NAMALWA (cell line): ENCODE results near the gene GH2.
A peak's percentile ranks its signal among the peaks of the same experiment; 100 is the strongest.
"Not testable (repeated sequence)": the region's sequence is repeated elsewhere in the genome, so short reads cannot be mapped to it uniquely, and the experiment has no call there.

Experiments
- DNase-seq: peaks from one replicate; pipeline ENCODE4 v3.0.0-alpha.2; 2015; ENCODE audit warnings: low spot score

GH2 gene

GRCh38 chr17:63911041-63911635 lies 29.4 kb upstream of the GH2 start, which contains the start of gene CSHL1:
Gene CSHL1, minus strand, starts transcription at chr17:63911258. Its CDS starts 62 bp downstream, at chr17:63911196.
- no peak for DNase-seq

GRCh38 chr17:63910096-63910495 lies 28.4 kb upstream of the GH2 start:
- no peak for DNase-seq

- DNase-seq: not testable (repeated sequence)
Observed at GRCh38 chr17:63909586-63909985, 27.8 kb upstream of the GH2 start.

GRCh38 chr17:63907161-63907778 lies 25.5 kb upstream of the GH2 start:
- peak; percentile 58 for DNase-seq

GRCh38 chr17:63904796-63905195 lies 23.1 kb upstream of the GH2 start:
- DNase-seq: not testable (repeated sequence)

- peak; percentile 55 for DNase-seq
Observed at GRCh38 chr17:63903787-63904201, 22.1 kb upstream of the GH2 start.

GRCh38 chr17:63901971-63902370 lies 20.2 kb upstream of the GH2 start:
- not testable (repeated sequence) for DNase-seq

GRCh38 chr17:63898899-63899798 lies 17.4 kb upstream of the GH2 start:
- DNase-seq: not testable (repeated sequence)

GRCh38 chr17:63896524-63897354 lies 15.0 kb upstream of the GH2 start, which contains the start of gene CSH1:
Gene CSH1, minus strand, starts transcription at chr17:63896574. Its CDS starts 63 bp downstream, at chr17:63896511.
- not testable (repeated sequence) for DNase-seq

DNA sequence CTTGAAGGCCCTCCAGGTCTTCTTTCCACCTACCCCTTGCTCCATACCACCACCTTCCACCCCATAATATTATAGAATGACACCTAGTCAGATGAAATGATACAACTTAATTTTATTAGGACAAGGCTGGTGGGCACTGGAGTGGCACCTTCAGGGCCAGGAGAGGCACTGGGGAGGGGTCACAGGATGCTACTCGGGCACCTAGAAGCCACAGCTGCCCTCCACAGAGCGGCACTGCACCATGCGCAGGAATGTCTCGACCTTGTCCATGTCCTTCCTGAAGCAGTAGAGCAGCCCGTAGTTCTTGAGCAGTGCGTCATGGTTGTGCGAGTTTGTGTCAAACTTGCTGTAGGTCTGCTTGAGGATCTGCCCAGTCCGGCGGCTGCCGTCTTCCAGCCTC lies 13.1 kb upstream of the GH2 start:
- DNase-seq: not testable (repeated sequence)

- DNase-seq: not testable (repeated sequence)
Observed at GRCh38 chr17:63894021-63894420, 12.3 kb upstream of the GH2 start.

- DNase-seq: not testable (repeated sequence)
Observed at GRCh38 chr17:63892316-63893037, 10.7 kb upstream of the GH2 start.

DNA sequence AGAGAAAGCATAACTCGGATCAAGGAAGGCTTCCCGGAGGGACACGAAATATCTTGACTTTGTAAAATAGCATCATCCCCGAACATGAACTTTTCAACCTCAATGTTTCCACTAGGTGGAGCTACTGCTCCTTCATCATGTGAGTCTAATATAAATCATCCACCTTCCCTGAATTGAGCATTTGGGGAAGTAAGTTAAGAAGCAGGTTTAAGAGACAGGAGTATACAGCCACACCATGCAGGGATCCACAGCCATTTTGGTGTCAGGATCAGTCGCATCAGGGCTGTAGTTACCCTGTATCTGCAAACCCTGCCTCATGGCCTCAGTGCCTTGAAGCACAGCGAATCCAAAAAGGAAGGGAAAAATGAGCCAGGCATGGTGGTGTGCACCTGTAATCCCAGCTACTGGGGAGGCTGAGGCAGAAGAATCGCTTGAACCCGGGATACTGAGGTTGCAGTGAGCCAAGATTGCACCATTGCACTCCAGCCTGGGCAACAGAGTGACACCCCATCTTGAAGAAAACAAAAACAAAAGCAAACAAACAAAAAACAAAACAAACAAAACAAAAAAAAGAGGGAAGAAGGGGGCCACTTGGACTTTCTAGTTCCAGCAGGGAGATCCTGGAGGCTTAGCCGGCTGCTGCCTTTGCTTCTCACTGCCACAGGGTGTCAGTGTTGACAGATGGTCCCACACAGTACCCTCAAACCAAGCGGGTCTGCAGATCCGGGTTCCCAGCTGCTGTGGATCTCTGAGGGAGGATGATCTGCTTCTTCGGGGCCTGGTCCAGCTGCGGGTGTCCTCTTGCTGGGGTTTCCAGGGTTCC lies 7.5 kb upstream of the GH2 start:
- DNase-seq: peak; percentile 72

GRCh38 chr17:63885119-63885518 lies 3.4 kb upstream of the GH2 start:
- DNase-seq: not testable (repeated sequence)

DNA sequence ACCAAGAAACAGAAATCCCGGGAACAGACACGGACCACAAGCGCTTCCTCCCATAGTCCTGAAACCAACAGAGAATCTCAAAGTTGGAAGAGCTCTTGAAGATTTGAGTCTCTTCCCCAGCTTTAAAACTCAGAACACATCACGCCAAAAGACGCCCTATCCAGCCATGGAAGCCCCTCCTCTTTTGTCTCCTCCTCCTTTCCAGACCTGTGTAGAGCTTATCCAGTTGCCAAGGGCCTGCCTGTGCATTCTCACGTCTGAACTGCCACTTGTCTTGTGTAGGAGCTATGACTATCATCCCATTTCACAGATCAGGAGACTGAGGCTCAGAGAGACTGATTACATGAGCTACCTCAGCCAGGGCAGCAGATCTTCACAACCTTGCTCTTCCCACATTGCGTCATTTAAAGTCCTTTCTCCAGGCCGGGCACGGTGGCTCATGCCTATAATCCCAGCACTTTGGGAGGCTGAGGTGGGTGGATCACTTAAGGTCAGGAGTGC lies 932 bp upstream of the GH2 start:
- DNase-seq: not testable (repeated sequence)

GRCh38 chr17:63881337-63881736 lies 407 bp downstream of the GH2 start:
- not testable (repeated sequence) for DNase-seq

GRCh38 chr17:63880706-63881105 lies 1.0 kb downstream of the GH2 start:
- no peak for DNase-seq

DNA sequence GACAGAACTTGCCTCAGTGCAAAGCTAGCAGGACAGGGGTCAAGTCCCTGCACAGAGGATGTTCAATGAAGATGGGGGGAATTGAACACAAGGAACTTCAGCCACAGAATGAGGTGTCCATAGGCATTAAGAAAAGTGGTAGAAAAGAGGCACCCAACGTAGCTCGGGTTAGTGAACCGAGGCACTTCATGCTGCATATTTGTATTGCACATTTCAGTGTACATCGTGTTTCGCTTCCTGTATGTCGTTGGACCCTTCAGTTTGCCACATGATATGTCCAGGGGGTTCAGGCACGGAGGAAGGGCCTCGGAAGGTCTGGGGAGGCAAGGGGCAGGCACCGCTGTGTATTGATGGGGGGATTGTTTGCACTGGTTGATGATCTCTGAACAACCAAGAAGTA lies 3.3 kb downstream of the GH2 start:
- DNase-seq: not testable (repeated sequence)

DNA sequence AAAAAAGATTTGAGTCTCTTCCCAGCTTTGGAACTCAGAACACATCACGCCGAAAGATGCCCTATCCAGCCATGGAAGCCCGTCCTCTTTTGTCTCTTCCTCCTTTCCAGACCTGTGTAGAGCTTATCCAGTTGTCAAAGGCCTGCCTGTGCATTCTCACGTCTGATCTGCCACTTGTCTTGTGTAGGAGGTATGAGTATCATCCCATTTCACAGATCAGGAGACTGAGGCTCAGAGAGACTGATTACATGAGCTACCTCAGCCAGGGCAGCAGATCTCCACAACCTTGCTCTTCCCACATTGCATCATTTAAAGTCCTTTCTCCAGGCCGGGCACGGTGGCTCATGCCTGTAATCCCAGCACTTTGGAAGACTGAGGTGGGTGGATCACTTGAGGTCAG lies 7.1 kb downstream of the GH2 start:
- not testable (repeated sequence) for DNase-seq
